ENCODE measurements around the gene STIM2.

Gene STIM2

GRCh38 chr4:26837993-26838842 is 22.4 kb upstream of the STIM2 start:
- no peak for DNase-seq

- DNase-seq = no peak
Measured at GRCh38 chr4:26839016-26839415, 21.6 kb upstream of the STIM2 start.

DNA sequence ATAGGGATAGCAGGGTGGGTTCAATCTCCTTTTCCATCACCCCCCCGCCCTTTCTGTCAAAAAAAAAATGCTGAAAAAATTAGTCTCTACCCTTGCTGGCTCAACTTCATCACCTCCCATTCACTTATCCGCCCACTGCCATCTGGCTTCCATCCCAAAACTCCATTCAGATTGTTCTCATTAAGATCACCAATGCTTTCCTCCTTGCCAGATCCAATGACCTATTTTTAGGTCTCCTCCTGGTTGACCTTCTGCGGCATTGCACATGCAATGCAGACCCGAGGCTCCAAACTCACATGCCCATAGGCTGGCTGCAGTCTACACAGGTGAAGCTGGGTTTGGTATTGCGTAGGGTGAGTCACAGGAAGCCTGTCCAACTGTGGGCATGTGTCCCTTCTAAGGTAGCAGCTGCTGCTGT is 21.1 kb upstream of the STIM2 start:
- no peak for DNase-seq

DNA sequence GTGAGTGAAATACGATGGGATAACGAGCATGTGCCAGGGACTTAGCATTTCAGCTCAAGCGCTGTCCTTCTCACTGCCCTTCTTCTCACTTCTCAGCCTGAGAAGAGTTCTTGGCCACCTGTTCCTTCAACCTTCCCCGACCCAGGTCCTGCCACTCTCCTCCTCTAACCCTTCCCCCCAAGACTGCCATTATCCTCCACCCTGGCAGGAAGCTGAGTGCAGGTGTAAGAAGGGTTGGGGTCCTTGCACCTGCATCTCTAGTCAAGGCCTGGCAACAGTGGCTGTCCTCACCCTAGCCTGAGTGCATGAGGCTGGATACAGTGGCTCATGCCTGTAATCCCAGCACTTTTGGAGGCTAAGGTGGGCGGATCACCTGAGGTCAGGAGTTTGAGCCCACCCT is 19.9 kb upstream of the STIM2 start:
- DNase-seq = no peak

- no peak for DNase-seq
Measured at GRCh38 chr4:26842911-26843310, 17.7 kb upstream of the STIM2 start.

DNA sequence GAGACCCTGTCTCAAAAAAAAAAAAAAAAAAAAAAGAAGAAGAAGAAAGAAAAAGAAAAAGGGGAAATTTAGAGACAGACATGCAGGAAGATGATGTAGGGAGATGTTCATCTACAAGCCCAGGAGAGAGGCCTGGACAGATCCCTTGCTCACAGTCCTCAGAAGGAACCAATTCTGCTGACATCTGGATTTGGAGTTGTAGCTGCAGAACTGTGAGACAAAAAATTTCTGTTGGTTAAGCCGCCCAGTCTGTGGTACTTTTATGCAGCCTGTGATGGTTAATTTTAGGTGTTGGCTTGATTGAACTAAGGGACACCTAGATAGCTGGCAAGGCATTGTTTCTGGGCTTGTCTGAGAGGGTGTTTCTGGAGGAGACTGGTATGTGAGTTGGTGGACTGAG is 10.1 kb upstream of the STIM2 start:
- no peak for DNase-seq

- DNase-seq = no peak
Measured at GRCh38 chr4:26851129-26851528, 9.5 kb upstream of the STIM2 start.

DNA sequence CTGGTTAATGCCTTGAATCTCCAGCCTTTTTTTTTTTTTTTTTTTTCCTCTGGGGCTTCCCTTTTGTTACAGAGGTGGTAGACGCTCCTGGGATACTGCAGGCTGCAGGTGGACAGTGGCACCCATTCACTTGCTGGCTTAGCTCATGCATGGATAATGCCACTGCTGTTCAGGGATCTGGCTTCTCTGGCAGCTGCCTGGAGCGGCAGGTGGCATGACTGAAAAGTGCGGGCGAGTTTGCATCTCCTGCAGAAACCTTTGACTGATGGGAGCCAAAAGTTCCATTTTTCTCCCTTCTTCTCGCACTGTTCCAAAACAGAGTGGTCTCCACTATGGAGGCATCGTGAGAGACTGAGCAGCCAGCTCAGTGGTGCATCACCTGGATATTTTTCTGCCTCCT is 5.9 kb upstream of the STIM2 start:
- no peak for DNase-seq

GRCh38 chr4:26856906-26857277 is 3.7 kb upstream of the STIM2 start:
- DNase-seq = no peak

GRCh38 chr4:26857278-26858034 is 3.2 kb upstream of the STIM2 start:
- DNase-seq = peak; percentile 88 to 90

DNA sequence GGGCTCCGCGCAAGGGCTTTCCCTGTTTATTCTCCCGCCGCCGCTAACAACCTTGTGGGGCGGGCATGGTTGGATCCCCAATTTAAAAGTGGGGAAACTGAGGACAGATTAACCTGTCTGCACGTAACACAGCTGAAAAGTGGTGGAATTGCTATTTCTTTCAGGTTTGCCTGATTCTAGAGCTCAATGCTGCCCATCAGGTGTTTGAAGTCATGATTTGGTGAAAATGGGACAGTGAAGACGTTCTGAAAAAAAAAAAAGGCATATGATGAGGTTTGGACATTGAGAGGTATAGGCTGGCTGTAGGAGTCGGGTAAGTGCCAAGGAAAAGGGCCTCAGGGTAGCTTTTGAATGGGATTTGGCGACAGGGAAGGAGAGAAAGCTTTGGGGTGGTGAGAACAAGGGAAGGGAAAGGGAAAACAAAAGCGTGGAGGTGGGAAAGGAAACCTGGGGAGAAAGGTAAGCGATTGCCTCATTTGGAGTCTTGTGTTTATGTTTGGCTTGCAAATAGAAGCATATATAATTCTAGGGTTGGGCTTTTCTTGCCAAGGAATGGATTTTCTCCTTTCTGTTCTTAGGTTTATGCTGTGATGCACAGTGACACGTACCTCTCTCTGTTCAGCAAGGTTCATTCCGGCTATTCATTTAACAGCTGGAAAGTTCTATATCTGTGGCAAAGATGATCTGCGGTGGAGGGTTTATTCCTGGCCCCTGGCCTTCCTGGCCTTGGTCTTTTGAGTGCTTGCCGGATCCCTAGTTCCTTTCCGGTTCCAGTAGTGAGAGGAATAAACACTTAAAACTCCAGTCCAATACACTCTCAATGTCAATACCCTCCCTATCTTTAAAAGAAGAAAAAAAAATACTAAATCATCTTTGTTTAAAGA is 2.4 kb upstream of the STIM2 start:
- no peak for DNase-seq

DNA sequence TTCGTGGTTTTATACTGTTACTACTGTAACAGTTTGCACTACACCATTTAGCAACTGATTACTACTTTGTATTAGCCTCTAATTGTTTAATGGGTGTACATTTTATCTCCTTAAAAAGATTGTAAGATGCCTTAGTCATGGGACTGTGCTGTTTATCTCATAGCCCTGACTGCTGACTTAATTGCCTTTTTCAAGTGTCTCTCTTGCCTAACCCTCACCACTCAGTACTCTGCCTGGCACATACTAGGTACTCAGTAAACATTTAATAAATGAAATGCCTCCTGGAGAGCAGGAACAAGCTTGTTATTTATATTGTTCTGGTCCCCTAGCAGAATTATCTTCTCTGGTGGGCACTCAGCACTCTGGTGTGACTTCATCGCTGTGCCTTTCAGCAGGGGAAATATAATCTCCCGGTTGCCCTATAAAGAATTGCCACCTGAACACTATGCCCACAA is 1.7 kb upstream of the STIM2 start:
- DNase-seq = no peak

- DNase-seq = no peak
Measured at GRCh38 chr4:26859762-26860156, 882 bp upstream of the STIM2 start.

GRCh38 chr4:26860922-26861433 is 337 bp downstream of the STIM2 start:
- peak; percentile 54 to 58 for DNase-seq

DNA sequence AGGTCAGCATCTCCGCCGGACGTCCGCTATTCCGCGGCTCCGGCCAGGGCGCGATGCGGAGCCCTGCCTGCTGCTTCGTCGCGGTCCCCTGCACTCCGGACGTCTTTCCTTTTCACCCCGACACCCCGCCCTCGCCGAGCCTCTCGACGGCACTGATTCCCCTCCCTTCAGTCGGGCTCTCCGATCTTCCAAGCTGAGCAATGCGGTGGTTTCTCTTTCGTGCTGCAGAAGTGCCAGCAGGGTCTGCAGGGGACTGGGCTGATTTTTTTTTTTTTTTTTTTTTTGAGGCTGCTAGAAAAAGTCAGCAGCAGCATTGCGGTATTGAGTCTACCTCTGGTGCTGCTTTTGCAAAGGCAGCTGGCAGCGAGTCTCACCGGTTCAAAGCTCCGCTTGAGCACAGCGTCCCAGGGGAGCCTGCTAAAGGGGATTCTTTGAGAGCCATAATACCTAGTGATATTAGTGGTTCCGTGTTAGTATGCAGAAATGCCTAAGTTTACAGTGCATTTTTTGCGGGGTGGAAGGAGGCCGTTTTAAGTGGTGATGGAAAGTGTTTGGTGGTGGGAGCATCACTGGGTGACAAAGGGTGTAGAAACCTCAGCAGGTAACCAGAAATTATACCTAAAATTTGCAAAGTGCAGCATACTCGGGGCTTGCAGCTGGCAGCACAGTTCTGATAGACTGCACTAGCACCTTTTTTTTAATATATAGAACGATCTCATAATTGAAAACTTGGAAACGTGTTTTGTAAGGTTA is 969 bp downstream of the STIM2 start:
- DNase-seq = peak; percentile 74 to 80

DNA sequence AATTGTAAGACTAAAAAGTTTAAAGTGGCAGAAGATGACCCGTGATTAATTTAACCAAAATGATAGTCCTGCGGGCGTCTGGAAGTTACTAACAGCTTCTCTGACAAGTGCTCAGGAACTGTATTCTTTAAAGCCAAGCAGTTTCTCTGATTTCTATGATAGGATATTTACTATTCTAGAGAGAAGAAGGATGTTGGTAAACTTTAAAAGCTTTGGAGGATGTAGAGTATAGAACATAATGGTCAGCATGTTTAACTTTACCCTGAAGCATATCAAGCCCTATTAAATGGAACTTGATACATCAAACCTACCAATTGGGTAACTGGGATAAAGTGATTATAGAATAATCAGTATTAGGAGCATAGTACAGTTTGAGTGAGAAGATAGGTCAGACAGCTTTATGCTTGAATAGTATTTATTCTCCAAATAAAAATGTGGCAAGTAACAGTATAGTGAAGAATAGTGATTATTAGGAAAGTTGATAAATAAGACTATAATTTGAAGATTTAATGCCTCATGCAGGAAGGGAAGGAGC is 1.8 kb downstream of the STIM2 start:
- no peak for DNase-seq

DNA sequence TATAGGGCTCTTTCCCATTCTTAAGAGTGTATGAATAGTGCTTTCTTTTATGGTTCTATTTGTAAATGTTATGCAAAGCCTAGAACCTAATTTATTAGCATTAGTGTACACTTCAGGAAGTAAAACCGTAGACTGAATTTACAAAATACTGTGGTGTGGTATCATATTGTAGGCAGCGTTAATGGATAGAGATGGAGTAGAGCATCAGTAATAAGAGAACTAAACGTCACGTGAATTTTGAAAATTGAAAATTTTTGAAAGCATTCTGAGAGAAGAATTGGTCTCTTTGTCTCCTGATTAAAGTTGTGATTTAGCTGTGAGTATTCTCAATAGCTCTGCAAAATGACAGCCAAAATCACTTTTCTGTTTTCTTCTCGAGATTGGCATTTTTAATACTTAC is 2.9 kb downstream of the STIM2 start:
- no peak for DNase-seq

GRCh38 chr4:26864899-26865298 is 4.3 kb downstream of the STIM2 start:
- no peak for DNase-seq

DNA sequence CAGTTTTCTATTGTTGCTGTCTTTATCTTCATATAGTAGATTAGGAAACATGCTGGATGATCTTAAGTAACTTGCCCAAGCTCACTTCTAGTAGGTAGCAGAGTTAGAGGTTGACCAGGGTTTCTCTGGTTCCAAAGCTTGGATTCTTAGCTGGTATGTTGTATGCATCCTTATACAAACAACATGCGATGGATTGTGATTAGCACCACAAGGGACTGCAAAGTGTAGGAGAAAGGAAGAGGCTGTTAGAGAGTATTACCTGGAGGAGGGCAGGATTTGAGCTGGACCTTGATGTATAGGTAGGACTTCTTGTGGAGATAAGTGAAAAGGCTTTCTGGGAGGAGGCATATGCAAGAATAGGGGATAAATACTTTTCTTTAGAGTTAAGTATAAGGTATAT is 5.6 kb downstream of the STIM2 start:
- DNase-seq = no peak

- DNase-seq = no peak
Measured at GRCh38 chr4:26866781-26867180, 6.1 kb downstream of the STIM2 start.

DNA sequence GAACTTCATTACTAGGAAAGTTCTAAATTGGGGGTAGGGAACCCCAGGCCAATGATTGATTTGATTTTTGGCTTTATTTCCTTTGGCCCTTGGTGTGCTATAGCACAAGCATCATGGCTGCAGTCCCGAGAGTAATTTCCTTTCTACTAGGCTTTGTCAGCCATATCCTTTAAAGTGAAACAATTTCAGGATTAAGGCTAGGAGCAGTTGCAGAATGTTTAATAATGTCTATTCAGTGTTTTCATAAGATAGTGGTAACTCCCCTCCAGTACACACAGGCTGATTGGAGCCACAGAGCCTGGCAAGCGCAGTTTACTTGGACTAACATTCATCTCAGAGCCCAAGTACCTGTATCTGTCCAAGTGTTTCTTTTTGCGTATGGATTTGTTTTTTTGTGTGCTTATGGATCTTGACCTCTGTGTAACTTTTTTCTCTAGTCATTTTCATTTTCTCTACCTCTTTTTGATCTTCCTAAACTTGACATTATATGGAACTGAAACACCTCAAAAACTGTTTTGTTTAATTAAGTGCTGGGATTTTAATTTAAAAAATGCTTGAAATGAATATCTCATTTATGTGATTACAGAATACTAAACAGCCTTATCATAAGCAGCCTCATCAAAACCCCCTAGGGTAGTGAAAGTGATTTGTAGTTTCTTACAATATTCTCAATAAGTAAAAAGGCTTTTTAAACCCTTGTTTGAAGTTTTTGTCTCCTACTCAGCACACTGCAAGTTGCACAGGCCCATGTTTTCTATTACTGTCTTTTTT is 7.5 kb downstream of the STIM2 start:
- DNase-seq = no peak
